Erythroblast (primary cell): ENCODE measurements around the gene TCN2.

ENCODE experiments used
- GATA1 ChIP-seq: IDR thresholded peaks from 2 replicates; pipeline ENCODE4 v1.6.1; 2011; ENCODE audit warnings: low read depth, mild to moderate bottlenecking, control low read depth, low read length, moderate library complexity
- POLR2A ChIP-seq: IDR thresholded peaks from 2 replicates; pipeline ENCODE4 v1.6.1; 2011; ENCODE audit warnings: mild to moderate bottlenecking, low read length

DNA sequence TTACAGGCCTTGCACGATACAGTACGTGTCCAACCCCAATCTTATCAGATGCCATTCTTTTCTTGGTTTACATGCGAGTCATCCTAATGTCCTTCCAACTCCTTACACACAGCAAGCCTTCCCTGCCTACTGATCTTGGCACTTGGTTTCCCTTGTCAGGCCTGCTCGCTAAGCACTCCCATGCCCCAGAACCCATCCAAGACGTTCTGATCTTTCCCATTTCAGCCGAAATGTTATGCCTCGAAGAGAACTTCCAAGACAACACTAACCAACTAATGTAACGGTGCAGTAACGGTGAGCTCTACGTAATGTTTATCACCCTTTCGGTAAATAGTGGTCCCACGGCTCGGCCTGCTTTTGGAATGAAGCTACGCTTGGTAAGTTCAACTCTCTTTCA, 15.8 kb upstream of the TCN2 start:
- TF ChIP-seq POLR2A (no peak), GATA1 (no peak)
